Naive thymus-derived CD4-positive, alpha-beta T cell (primary cell): ENCODE measurements around the gene P4HA3. TPM values are rescaled to one million over a fixed set of nuclear protein-coding genes. Genes with fewer than 3 reads are reported as not detected.
"Not testable (repeated sequence)": the region's sequence is repeated elsewhere in the genome, so short reads cannot be mapped to it uniquely, and the experiment has no call there.

Experiments used
- ATAC-seq: fragments of 150-1000 bp; cut with Tn5 transposase; 2 replicates; pipeline ENCODE4 v1.10.0; 2021; ENCODE audit warnings: mild to moderate bottlenecking, moderate library complexity
- CTCF ChIA-PET: fragments of 350-600 bp; sonication (Branson Sonifier 250); formaldehyde crosslinking; loops from one replicate; lab custom pipeline; 2021; ENCODE audit warnings: antibody characterized with exemption; lab: Charles Lee
- POLR2A ChIA-PET: fragments of 350-600 bp; sonication (Branson Sonifier 250); formaldehyde crosslinking; loops from one replicate; lab custom pipeline; 2021; ENCODE audit warnings: antibody characterized with exemption, inconsistent platforms; lab: Charles Lee
- DNase-seq, 9 donors: peaks; one replicate each; pipeline versions ENCODE4 v3.0.0 to v3.0.0-alpha.2; 2020 to 2022; ENCODE audit warnings: mixed read lengths in 1 of 9
- H3K27ac ChIP-seq: one replicate; pipeline ENCODE4 v1.7.0; 2013; ENCODE audit warnings: mild to moderate bottlenecking, low read depth, low read length, moderate library complexity
- H3K27me3 ChIP-seq, 2 donors: one replicate each; pipeline ENCODE4 v1.7.0; 2013; ENCODE audit warnings: low read length in 2 of 2, mild to moderate bottlenecking in 2 of 2, moderate library complexity in 2 of 2; ENCODE audit not compliant: control insufficient read depth in 2 of 2, insufficient read depth in 2 of 2
- H3K36me3 ChIP-seq, 3 experiments: 1 replicate in 2 of 3; 2 replicates in 1 of 3; pipeline ENCODE4 v1.7.0; 2013; ENCODE audit warnings: low read length in 3 of 3, mild to moderate bottlenecking in 3 of 3, moderate library complexity in 1 of 3; ENCODE audit not compliant: insufficient read depth in 3 of 3, control insufficient read depth in 2 of 3
- H3K4me1 ChIP-seq, 2 donors: one replicate each; pipeline ENCODE4 v1.7.0; 2013; ENCODE audit warnings: low read length in 2 of 2, mild to moderate bottlenecking in 2 of 2, moderate library complexity in 1 of 2; ENCODE audit not compliant: control insufficient read depth in 2 of 2, insufficient read depth in 2 of 2
- H3K4me3 ChIP-seq: 2 replicates; pipeline ENCODE4 v1.7.0; 2013; ENCODE audit warnings: mild to moderate bottlenecking, low read length
- H3K9me3 ChIP-seq, 3 experiments: 1 replicate in 2 of 3; 2 replicates in 1 of 3; pipeline ENCODE4 v1.7.0; 2013; ENCODE audit warnings: low read length in 3 of 3; ENCODE audit not compliant: control insufficient read depth in 2 of 3
- H3K27ac Mint-ChIP-seq, 9 donors: one replicate each; pipeline ENCODE4 v1.8.0; 2020 to 2022; ENCODE audit warnings: mixed read lengths in 9 of 9, mild to moderate bottlenecking in 8 of 9, moderate library complexity in 5 of 9, inconsistent platforms in 2 of 9
- H3K27me3 Mint-ChIP-seq, 5 donors: one replicate each; pipeline ENCODE4 v1.8.0; 2021 to 2022; ENCODE audit warnings: mixed read lengths in 5 of 5, mild to moderate bottlenecking in 1 of 5
- H3K36me3 Mint-ChIP-seq, 5 donors: one replicate each; pipeline ENCODE4 v1.8.0; 2020 to 2022; ENCODE audit warnings: mixed read lengths in 5 of 5, mild to moderate bottlenecking in 3 of 5, inconsistent platforms in 1 of 5
- H3K4me1 Mint-ChIP-seq, 7 donors: one replicate each; pipeline ENCODE4 v1.8.0; 2020 to 2022; ENCODE audit warnings: mixed read lengths in 7 of 7, mild to moderate bottlenecking in 3 of 7, inconsistent platforms in 1 of 7
- H3K4me3 Mint-ChIP-seq, 10 donors: one replicate each; pipeline ENCODE4 v1.8.0; 2020 to 2022; ENCODE audit warnings: mild to moderate bottlenecking in 10 of 10, mixed read lengths in 10 of 10, moderate library complexity in 6 of 10, inconsistent platforms in 2 of 10
- H3K9me3 Mint-ChIP-seq, 11 donors: one replicate each; pipeline ENCODE4 v1.8.0; 2020 to 2022; ENCODE audit warnings: mixed read lengths in 11 of 11, mild to moderate bottlenecking in 4 of 11, inconsistent platforms in 1 of 11, moderate library complexity in 1 of 11
- intact Hi-C, 2 donors: fragments of 100-400 bp; cut with micrococcal nuclease; formaldehyde crosslinking; loops; one replicate each; pipeline ENCODE4 v1.15.1; 2023
- polyA plus RNA-seq, 2 donors: library from polyadenylated mRNA; unstranded; fragments of 300-500 nt; fragmentation: Illumina TruSeq; gene quantifications; one replicate each; pipeline ENCODE4 v1.2.3, GENCODE V29; 2021
- total RNA-seq, 6 experiments: library from RNA in 5 of 6; stranded (reverse) in 5 of 6; gene quantifications; 1 replicate in 5 of 6; 2 replicates in 1 of 6; pipeline ENCODE4 v1.2.3 and lab custom pipeline; 2021 to 2026

P4HA3 gene
- total and polyA plus RNA-seq, 7 experiments from 2014 or later, result not detected

DNA sequence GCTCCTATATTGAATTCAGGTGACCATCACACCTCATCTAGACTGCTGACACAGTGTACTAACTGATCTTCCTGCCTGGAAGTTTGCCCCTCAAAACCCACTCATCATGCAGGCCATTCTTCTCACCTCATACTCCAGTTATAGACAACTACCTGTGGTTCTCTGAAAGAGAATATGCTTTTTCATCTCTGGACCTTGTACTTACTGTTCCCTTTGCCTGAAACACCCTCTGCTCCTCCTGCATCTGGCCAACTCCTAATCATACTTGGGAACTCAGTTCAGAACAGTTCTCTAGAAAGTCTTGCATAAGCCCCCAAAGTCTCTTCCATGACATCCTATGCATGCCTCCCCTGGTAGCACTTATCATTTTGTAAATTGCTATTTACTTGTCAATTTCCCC is 28.2 kb upstream of the P4HA3 start:
- CTCF ChIA-PET, result no interaction called here

DNA sequence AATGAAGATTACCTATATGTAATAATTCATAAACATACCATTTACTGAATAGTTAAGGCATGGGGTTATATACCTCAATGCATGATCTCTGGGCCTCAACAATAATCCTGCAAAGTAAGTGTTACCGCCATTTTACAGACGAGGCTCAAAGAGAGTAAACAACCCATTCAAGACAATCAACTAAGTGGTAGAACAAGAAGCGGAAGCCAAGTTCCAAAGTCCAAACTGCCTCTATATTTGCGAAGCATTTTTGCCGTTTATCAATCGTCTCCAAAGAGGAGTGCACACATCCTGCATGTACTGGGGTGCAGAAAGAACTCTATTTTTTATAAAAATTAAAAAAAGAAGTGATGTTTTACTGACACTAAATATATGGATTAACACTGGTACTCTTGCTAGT is 27.5 kb upstream of the P4HA3 start:
- H3K27ac Mint-ChIP-seq, result no peak overlapping the region
- DNase-seq (no peak), ATAC-seq (no peak)
- Histone ChIP-seq H3K9me3 (no peaks in the 10 kb centered on the region), H3K4me3 (no peak overlapping the region), H3K27ac (no peak overlapping the region), H3K27me3 (no peaks in the 10 kb centered on the region), H3K36me3 (peaks cover 0 to 24% (median 3%) of the 10 kb centered on the region in 3 experiments), H3K4me1 (no peaks in the 10 kb centered on the region)
- H3K36me3 Mint-ChIP-seq, result peaks cover 4 to 71% (median 22%) of the 10 kb centered on the region in 5 donors
- H3K27me3 Mint-ChIP-seq, result no peaks in the 10 kb centered on the region
- H3K4me1 Mint-ChIP-seq, result no peaks in the 10 kb centered on the region
- no peak overlapping the region for H3K4me3 Mint-ChIP-seq
- no peaks in the 10 kb centered on the region for H3K9me3 Mint-ChIP-seq
- ChIA-PET CTCF (no interaction called here), POLR2A (no interaction called here)
- intact Hi-C loops, result no loop called here

More for the DNA sequence above, 28.2 kb upstream of the P4HA3 start:
- intact Hi-C loops, result no loop called here
- Mint-ChIP-seq H3K27ac (no peak overlapping the region), H3K9me3 (no peaks in the 10 kb centered on the region), H3K4me1 (no peaks in the 10 kb centered on the region), H3K36me3 (peaks cover 6 to 72% (median 25%) of the 10 kb centered on the region in 5 donors), H3K4me3 (no peak overlapping the region), H3K27me3 (no peaks in the 10 kb centered on the region)
- Histone ChIP-seq H3K36me3 (peaks cover 0 to 29% (median 3%) of the 10 kb centered on the region in 3 experiments), H3K27me3 (no peaks in the 10 kb centered on the region), H3K9me3 (no peaks in the 10 kb centered on the region), H3K4me3 (no peak overlapping the region), H3K4me1 (no peaks in the 10 kb centered on the region), H3K27ac (no peak overlapping the region)
- DNase-seq (no peak), ATAC-seq (no peak)
- POLR2A ChIA-PET, result no interaction called here

DNA sequence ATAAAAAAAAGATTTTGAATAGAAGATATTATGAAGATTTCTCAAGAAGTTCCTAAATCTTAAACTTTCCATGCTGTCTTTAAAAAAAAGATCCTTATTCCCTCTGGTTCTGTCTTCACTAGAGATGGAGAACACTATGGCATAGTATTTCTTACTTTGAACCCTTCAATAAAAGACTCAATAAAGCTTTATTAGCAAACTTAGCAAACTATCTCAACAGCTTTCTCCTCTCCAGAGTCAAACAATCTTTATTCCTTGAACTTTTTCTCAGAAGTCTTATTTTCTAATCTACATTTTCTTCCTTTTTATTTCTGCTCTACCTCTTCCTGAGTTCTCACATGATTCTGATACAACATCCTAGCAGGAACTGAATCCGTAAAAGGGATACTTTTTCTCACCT is 21.8 kb upstream of the P4HA3 start:
- no peak overlapping the region for H3K27ac ChIP-seq
- ChIA-PET POLR2A (no interaction called here), CTCF (no interaction called here)
- H3K9me3 Mint-ChIP-seq, result no peaks in the 10 kb centered on the region
- no peaks in the 10 kb centered on the region for H3K9me3 ChIP-seq
- H3K4me1 ChIP-seq, result no peaks in the 10 kb centered on the region
- no peaks in the 10 kb centered on the region for H3K4me1 Mint-ChIP-seq
- H3K27me3 Mint-ChIP-seq, result no peaks in the 10 kb centered on the region
- no peaks in the 10 kb centered on the region for H3K27me3 ChIP-seq
- H3K27ac Mint-ChIP-seq, result no peak overlapping the region
- intact Hi-C loops, result no loop called here
- peaks cover 0 to 12% (median 0%) of the 10 kb centered on the region in 3 experiments for H3K36me3 ChIP-seq
- no peak for ATAC-seq
- H3K36me3 Mint-ChIP-seq, result peaks cover 0 to 37% (median 6%) of the 10 kb centered on the region in 5 donors
- H3K4me3 Mint-ChIP-seq, result no peak overlapping the region
- DNase-seq, result no peak
- H3K4me3 ChIP-seq, result no peak overlapping the region

DNA sequence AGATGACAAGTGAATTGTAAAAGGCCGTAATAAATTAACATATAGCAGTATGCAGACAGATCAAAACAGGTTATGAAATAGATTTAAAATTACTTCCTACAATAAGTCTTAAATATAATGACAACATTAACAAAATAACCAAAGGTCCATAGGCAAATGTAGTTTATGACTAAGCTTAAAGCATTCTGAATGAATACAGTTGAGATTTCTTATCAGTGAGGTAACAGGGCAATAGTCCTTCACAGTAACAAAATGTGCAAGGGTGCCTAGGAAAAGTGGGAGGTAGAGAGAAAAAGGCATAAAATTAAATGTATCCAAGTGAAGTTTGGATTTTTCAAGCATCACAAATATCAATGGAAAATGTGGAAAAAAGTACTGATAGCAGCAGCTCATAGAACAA is 20.9 kb upstream of the P4HA3 start:
- H3K27ac ChIP-seq, result no peak overlapping the region
- H3K27ac Mint-ChIP-seq, result no peak overlapping the region
- no peak for ATAC-seq
- no peak overlapping the region for H3K4me3 ChIP-seq
- H3K4me1 Mint-ChIP-seq, result no peaks in the 10 kb centered on the region
- H3K36me3 Mint-ChIP-seq, result peaks cover 0 to 35% (median 4%) of the 10 kb centered on the region in 5 donors
- no peaks in the 10 kb centered on the region for H3K27me3 ChIP-seq
- intact Hi-C loops, result no loop called here
- no peaks in the 10 kb centered on the region for H3K27me3 Mint-ChIP-seq
- no peak for DNase-seq
- peaks cover 0 to 5% (median 0%) of the 10 kb centered on the region in 3 experiments for H3K36me3 ChIP-seq
- H3K4me1 ChIP-seq, result no peaks in the 10 kb centered on the region
- H3K9me3 Mint-ChIP-seq, result peaks cover 0 to 1% (median 0%) of the 10 kb centered on the region in 11 donors
- ChIA-PET CTCF (no interaction called here), POLR2A (no interaction called here)
- no peak overlapping the region for H3K4me3 Mint-ChIP-seq
- H3K9me3 ChIP-seq, result no peaks in the 10 kb centered on the region

DNA sequence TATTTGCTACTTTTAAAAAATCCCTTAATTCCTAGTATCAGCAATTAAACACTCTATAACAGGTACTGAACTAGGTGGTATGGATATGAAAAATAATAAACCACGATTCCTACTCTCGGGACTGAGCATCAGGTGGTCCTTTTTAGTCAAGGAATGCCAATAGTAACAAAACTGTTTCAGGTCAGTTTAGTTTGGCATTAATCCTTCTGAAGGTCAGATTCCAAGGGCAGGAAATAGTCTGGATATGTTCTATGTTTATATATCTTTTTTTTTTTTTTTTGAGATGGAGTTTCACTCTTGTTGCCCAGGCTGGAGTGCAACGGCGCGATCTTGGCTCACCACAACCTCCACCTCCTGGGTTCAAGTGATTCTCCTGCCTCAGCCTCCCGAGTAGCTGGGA is 19.6 kb upstream of the P4HA3 start:
- H3K36me3 ChIP-seq, H3K4me1 Mint-ChIP-seq, DNase-seq, H3K27me3 Mint-ChIP-seq, POLR2A ChIA-PET, H3K27ac ChIP-seq, H3K9me3 ChIP-seq, H3K9me3 Mint-ChIP-seq, H3K27ac Mint-ChIP-seq, ATAC-seq, H3K27me3 ChIP-seq, CTCF ChIA-PET, H3K4me3 Mint-ChIP-seq, H3K4me1 ChIP-seq, intact Hi-C loops, H3K4me3 ChIP-seq: not testable (repeated sequence)
- peaks cover 0 to 26% (median 2%) of the 10 kb centered on the region in 5 donors for H3K36me3 Mint-ChIP-seq

DNA sequence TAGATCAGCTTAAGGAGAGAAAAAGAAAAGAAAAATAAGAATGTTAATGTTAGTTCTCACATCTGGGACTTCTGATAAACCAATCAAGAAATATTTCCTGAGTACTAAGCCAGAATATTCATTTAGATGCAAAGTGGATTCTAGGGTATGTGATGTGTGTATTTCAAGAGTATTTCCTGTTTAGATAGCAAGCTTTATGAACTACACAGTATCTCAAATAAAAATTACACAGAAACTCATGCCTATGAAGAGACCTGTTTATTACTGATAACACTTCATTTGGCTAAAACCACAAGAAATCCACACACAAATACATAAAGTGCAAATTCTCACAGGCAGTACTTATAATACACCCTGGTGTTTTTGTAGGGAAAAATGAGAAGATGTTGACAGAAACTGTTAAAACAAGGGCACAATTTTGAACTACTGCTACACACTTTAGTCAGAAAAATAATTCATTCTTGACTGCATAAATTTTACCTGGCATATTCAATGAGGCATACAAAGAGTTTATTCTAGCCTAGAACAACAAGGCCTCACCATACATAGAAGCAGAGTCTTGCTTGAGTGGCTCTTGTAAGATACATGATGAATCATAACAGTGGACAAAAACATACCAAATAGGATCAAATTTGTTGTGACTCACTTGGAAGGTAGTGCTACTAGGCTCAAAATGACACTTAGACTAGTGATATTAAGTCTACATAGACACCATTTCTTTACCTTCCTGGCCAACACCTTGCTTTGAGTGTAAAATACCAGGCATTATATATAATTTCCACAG is 18.8 kb upstream of the P4HA3 start:
- H3K4me3 Mint-ChIP-seq, result no peak overlapping the region
- CTCF ChIA-PET, result interaction anchor here (0.6 kb wide), 1 partner anchor 809 kb away, joined by 3 read pairs; no protein-coding TSS in a partner anchor
- no peaks in the 10 kb centered on the region for H3K4me1 Mint-ChIP-seq
- H3K27me3 Mint-ChIP-seq, result peaks cover 0 to 3% (median 0%) of the 10 kb centered on the region in 5 donors
- no peak overlapping the region for H3K27ac Mint-ChIP-seq
- DNase-seq (no peak), ATAC-seq (no peak)
- Histone ChIP-seq H3K36me3 (no peaks in the 10 kb centered on the region), H3K4me3 (no peak overlapping the region), H3K4me1 (no peaks in the 10 kb centered on the region), H3K9me3 (no peaks in the 10 kb centered on the region), H3K27me3 (no peaks in the 10 kb centered on the region), H3K27ac (no peak overlapping the region)
- intact Hi-C loops, result no loop called here
- peaks cover 0 to 25% (median 2%) of the 10 kb centered on the region in 5 donors for H3K36me3 Mint-ChIP-seq
- H3K9me3 Mint-ChIP-seq, result peaks cover 0 to 1% (median 0%) of the 10 kb centered on the region in 11 donors
- POLR2A ChIA-PET, result no interaction called here

DNA sequence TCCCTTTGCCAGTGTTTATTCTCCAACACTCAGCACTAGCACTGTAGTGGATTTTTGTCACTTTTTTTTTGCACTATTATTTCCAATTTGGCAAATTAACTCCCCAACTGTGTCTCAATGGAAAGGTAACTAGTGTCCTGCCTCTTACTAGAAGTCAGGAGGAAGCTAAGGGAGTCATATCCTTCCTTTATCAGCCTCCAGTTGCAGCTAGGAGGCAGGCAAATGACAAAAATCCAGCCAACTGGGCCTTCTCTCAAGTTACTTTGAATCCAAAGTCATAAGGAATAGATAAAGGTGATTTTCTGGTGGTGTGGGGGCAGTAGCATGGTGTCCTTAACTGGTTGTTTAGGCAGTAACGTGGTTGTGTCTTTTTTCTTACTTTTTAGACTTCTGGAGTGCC is 15.6 kb upstream of the P4HA3 start:
- DNase-seq (no peak), ATAC-seq (no peak)
- peaks cover 0 to 1% (median 0%) of the 10 kb centered on the region in 11 donors for H3K9me3 Mint-ChIP-seq
- H3K4me3 Mint-ChIP-seq, result no peak overlapping the region
- H3K4me1 ChIP-seq, result no peaks in the 10 kb centered on the region
- POLR2A ChIA-PET, result no interaction called here
- no peaks in the 10 kb centered on the region for H3K9me3 ChIP-seq
- H3K27me3 ChIP-seq, result no peaks in the 10 kb centered on the region
- H3K36me3 Mint-ChIP-seq, result peaks cover 0 to 15% (median 0%) of the 10 kb centered on the region in 5 donors
- intact Hi-C loops, result no loop called here
- no peak overlapping the region for H3K27ac ChIP-seq
- no peak overlapping the region for H3K4me3 ChIP-seq
- peaks cover 0 to 11% (median 0%) of the 10 kb centered on the region in 5 donors for H3K27me3 Mint-ChIP-seq
- CTCF ChIA-PET, result no interaction called here
- H3K27ac Mint-ChIP-seq, result no peak overlapping the region
- H3K36me3 ChIP-seq, result no peaks in the 10 kb centered on the region
- peaks cover 0 to under 1% (median 0%) of the 10 kb centered on the region in 7 donors for H3K4me1 Mint-ChIP-seq
